OCI-LY7 (cell line): Measurements from ENCODE around the gene BCL2L12. TPM values are rescaled to one million over a fixed set of nuclear protein-coding genes. Genes with fewer than 3 reads are reported as not detected.

Experiments
- BruUV-seq: library from RNA; stranded (reverse); fragments of 400-500 nt; replicated peaks from 2 replicates; lab custom pipeline; 2021; lab: Mats Ljungman, UMichigan
- CTCF ChIA-PET: fragments of 300-600 bp; sonication (Branson Sonifier 250); formaldehyde crosslinking; loops from one replicate; lab custom pipeline; 2022; ENCODE audit warnings: antibody characterized with exemption; ENCODE audit not compliant: unreplicated experiment; lab: Charles Lee
- POLR2A ChIA-PET: fragments of 300-600 bp; sonication (Branson Sonifier 250); formaldehyde crosslinking; loops from one replicate; lab custom pipeline; 2022; ENCODE audit warnings: antibody characterized with exemption; lab: Charles Lee
- DNase-seq: peaks from one replicate; pipeline ENCODE4 v3.0.0-alpha.2; 2015; ENCODE audit warnings: low spot score
- H2AFZ ChIP-seq: fragments of 200-600 bp; sonication (generic), shearing (Covaris generic); 2 replicates; pipeline ENCODE4 v1.6.1; 2014; ENCODE audit warnings: mild to moderate bottlenecking, antibody characterized with exemption, low read length, moderate library complexity
- H3K27ac ChIP-seq: fragments of 200-600 bp; sonication (generic); 2 replicates; pipeline ENCODE4 v1.5.1; 2014; ENCODE audit warnings: mixed run types, low read depth, mild to moderate bottlenecking, moderate library complexity, low read length, inconsistent platforms; ENCODE audit not compliant: poor library complexity, severe bottlenecking
- H3K36me3 ChIP-seq: fragments of 200-600 bp; sonication (generic); 2 replicates; pipeline ENCODE4 v1.6.1; 2014; ENCODE audit warnings: mild to moderate bottlenecking, antibody characterized with exemption, low read length, moderate library complexity, mixed read lengths; ENCODE audit not compliant: insufficient read depth
- H3K4me1 ChIP-seq: fragments of 200-600 bp; sonication (generic); 2 replicates; pipeline ENCODE4 v1.5.1; 2014; ENCODE audit warnings: mild to moderate bottlenecking, low read length; ENCODE audit not compliant: insufficient read depth, poor library complexity, severe bottlenecking
- H3K4me2 ChIP-seq: fragments of 200-600 bp; sonication (generic); 2 replicates; pipeline ENCODE4 v1.6.1; 2014; ENCODE audit warnings: mild to moderate bottlenecking, low read length
- H3K4me3 ChIP-seq: fragments of 200-600 bp; sonication (generic); 2 replicates; pipeline ENCODE4 v1.5.1; 2014; ENCODE audit warnings: mild to moderate bottlenecking, low read depth, low read length; ENCODE audit not compliant: poor library complexity, severe bottlenecking
- H3K79me2 ChIP-seq: fragments of 200-600 bp; sonication (generic); 2 replicates; pipeline ENCODE4 v1.6.1; 2016; ENCODE audit warnings: low read depth, mild to moderate bottlenecking, low read length, moderate library complexity, mixed read lengths; ENCODE audit not compliant: insufficient read depth
- H3K9me2 ChIP-seq: fragments of 200-600 bp; sonication (generic); 2 replicates; pipeline ENCODE4 v1.6.1; 2016; ENCODE audit warnings: mild to moderate bottlenecking, low read length, mixed read lengths; ENCODE audit not compliant: insufficient read depth
- H3K9me3 ChIP-seq: fragments of 200-600 bp; sonication (generic); 2 replicates; pipeline ENCODE4 v1.6.1; 2014; ENCODE audit warnings: mild to moderate bottlenecking, mixed run types, low read length, mixed read lengths
- H4K20me1 ChIP-seq: fragments of 200-600 bp; sonication (generic); 2 replicates; pipeline ENCODE4 v1.6.1; 2014; ENCODE audit warnings: mild to moderate bottlenecking, antibody characterized with exemption, low read length, moderate library complexity, mixed read lengths; ENCODE audit not compliant: insufficient read depth
- EZH2phosphoT487 ChIP-seq: fragments of 200-600 bp; sonication (generic); IDR thresholded peaks from 2 replicates; pipeline ENCODE4 v1.6.1; 2018; ENCODE audit warnings: low read depth, borderline replicate concordance, mild to moderate bottlenecking, mixed run types, antibody characterized with exemption, low read length, moderate library complexity, mixed read lengths
- intact Hi-C: fragments of 100-400 bp; cut with micrococcal nuclease; formaldehyde crosslinking; loops from one replicate; pipeline ENCODE4 v1.10.0; 2022; ENCODE audit not compliant: unreplicated experiment
- total RNA-seq, 2 experiments: library from RNA; depleted of rRNA in 1 of 2; stranded (reverse); fragments of >200 nt in 1 of 2; shearing (Covaris generic) in 1 of 2; gene quantifications; 2 replicates each; pipeline ENCODE4 v1.2.3, GENCODE V29; 2014 to 2022
- TF ChIP-seq, protein P1 (sequence below): fragments of 200-600 bp; sonication (generic); conservative IDR thresholded peaks from 2 replicates; pipeline ENCODE4 v1.5.1; 2014; ENCODE audit warnings: mild to moderate bottlenecking, antibody characterized with exemption, low read length, moderate library complexity, mixed read lengths

BCL2L12 gene
- total RNA-seq, 2 experiments from 2014 or later = 38.9 to 65.4 TPM

DNA sequence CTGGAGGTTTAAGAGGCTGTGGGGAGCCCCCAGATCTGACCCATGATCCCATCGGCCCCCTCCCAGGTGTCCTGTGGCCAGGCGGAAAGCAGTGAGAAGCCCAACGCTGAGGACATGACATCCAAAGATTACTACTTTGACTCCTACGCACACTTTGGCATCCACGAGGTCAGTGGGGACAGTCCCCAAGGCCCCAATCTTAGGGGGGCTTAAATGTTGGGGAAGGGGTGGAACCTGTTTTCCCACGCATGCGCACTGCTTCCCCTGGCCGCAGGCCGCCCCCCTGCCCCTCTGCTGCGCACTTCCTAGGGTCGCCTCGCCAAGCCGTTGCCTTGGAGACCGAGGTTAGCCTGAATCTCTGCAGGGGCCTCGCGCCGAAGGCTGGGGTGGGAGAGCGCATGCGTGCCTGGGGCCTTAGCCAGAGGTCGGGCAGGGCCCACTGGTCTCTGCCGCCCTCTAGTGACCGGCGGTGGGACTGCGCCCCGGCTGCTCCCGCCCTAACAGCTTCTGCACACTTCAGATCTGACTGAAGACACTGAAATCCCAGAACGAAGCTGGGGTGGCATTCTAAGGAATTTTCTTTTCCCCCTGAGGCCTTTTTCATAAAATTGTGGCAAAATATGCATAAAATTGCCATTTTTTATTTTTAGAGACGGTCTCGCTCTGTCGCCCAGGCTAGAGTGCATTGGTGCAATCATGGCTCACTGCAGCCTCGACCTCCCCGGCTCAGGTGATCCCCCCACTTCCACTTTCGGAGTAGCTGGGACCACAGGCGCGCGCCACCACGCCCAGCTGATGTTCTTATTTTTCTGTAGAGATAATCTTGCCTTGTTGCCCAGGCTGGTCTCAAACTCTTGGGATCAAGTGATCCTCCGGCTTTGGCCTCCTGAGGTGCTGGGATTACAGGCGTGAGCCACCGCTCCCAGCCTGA, 15.0 kb downstream of the BCL2L12 start:
- Histone ChIP-seq H3K36me3 (peaks cover 69% of the 10 kb centered on the region), H3K4me1 (peaks cover 25% of the 10 kb centered on the region), H3K4me3 (peak overlapping the region; percentile 96), H3K9me3 (no peaks in the 10 kb centered on the region), H3K79me2 (peaks cover 56% of the 10 kb centered on the region), H3K4me2 (peak overlapping the region; percentile 95), H4K20me1 (0 out of 2 replicates have a peak, but pooled peaks cover 10% of the 10 kb centered on the region), H2AFZ (no peak overlapping the region), H3K27ac (peak overlapping the region; percentile 31), H3K9me2 (no peaks in the 10 kb centered on the region)
- BruUV-seq = no TSS peak
- DNase-seq = peak; percentile 89
- intact Hi-C loops = no loop called here
- ChIA-PET POLR2A (no interaction called here), CTCF (interaction anchor here (0.5 kb wide), 1 partner anchor 86 kb away, joined by 5 read pairs; the partner anchor contains the start of gene AP2A1)
- no peak for TF ChIP-seq EZH2phosphoT487
- TF ChIP-seq, protein P1, sequence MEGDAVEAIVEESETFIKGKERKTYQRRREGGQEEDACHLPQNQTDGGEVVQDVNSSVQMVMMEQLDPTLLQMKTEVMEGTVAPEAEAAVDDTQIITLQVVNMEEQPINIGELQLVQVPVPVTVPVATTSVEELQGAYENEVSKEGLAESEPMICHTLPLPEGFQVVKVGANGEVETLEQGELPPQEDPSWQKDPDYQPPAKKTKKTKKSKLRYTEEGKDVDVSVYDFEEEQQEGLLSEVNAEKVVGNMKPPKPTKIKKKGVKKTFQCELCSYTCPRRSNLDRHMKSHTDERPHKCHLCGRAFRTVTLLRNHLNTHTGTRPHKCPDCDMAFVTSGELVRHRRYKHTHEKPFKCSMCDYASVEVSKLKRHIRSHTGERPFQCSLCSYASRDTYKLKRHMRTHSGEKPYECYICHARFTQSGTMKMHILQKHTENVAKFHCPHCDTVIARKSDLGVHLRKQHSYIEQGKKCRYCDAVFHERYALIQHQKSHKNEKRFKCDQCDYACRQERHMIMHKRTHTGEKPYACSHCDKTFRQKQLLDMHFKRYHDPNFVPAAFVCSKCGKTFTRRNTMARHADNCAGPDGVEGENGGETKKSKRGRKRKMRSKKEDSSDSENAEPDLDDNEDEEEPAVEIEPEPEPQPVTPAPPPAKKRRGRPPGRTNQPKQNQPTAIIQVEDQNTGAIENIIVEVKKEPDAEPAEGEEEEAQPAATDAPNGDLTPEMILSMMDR = peak; percentile 96

DNA sequence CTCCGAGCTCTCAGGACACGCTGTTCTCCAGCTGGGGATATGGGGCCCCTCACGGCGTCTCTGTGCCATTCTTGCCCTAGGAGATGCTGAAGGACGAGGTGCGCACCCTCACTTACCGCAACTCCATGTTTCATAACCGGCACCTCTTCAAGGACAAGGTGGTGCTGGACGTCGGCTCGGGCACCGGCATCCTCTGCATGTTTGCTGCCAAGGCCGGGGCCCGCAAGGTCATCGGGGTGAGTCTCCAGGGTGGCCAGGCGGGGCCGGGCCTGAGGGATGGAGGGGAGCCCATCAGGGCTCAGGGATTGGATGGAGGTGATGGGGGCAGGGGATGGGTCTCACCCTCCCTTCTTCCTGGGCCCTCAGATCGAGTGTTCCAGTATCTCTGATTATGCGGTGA, 16.1 kb downstream of the BCL2L12 start:
- BruUV-seq = no TSS peak
- peaks cover 56% of the 10 kb centered on the region for H3K79me2 ChIP-seq
- H2AFZ ChIP-seq = no peak overlapping the region
- no peak overlapping the region for H3K4me3 ChIP-seq
- H3K27ac ChIP-seq = no peak overlapping the region
- CTCF ChIA-PET = interaction anchor here (0.6 kb wide), 2 partner anchors 50 to 77 kb away, joined by 3 read pairs; no protein-coding TSS in a partner anchor
- TF ChIP-seq, protein P1 = no peak
- TF ChIP-seq EZH2phosphoT487 = no peak
- intact Hi-C loops = no loop called here
- no peak overlapping the region for H3K4me2 ChIP-seq
- peaks cover 79% of the 10 kb centered on the region for H3K36me3 ChIP-seq
- H3K9me3 ChIP-seq = no peaks in the 10 kb centered on the region
- POLR2A ChIA-PET = no interaction called here
- H4K20me1 ChIP-seq = 0 out of 2 replicates have a peak, but pooled peaks cover 10% of the 10 kb centered on the region
- peaks cover 25% of the 10 kb centered on the region for H3K4me1 ChIP-seq
- DNase-seq = no peak
- H3K9me2 ChIP-seq = no peaks in the 10 kb centered on the region

DNA sequence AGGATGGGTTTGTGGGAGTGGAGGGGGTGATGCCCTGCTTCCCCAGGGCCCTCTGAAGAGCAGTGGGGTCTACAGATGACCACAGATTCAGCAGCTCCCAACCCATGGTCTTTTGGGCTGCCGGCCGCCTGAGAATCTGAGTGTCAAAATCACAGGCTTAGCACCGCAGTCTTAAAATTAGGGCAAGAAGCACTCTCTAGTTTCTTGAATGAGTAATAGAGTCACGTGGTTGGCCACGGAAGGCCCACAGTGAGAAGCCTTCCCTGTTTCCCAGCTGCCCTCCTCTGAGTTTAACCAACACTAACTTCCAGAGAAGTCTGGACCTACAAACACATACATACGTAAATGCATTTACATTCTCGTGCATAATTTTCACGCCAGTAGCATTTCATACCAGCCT, 16.5 kb downstream of the BCL2L12 start:
- H3K36me3 ChIP-seq = peaks cover 83% of the 10 kb centered on the region
- H4K20me1 ChIP-seq = 0 out of 2 replicates have a peak, but pooled peaks cover 10% of the 10 kb centered on the region
- peaks cover 54% of the 10 kb centered on the region for H3K79me2 ChIP-seq

More for the DNA sequence above, 16.5 kb downstream of the BCL2L12 start:
- Histone ChIP-seq H3K4me1 (peaks cover 25% of the 10 kb centered on the region), H3K9me2 (no peaks in the 10 kb centered on the region), H3K4me3 (no peak overlapping the region), H2AFZ (no peak overlapping the region), H3K9me3 (no peaks in the 10 kb centered on the region), H3K4me2 (no peak overlapping the region), H3K27ac (no peak overlapping the region)
- ChIA-PET CTCF (no interaction called here), POLR2A (no interaction called here)
- DNase-seq = no peak
- intact Hi-C loops = no loop called here
- no peak for TF ChIP-seq EZH2phosphoT487
- TF ChIP-seq, protein P1 = no peak
- no TSS peak for BruUV-seq
